Transverse colon (tissue), 3 donors: ENCODE results near the gene PRKCE.

Source experiments
- POLR2A ChIP-seq: fragments of 450-650 bp; IDR thresholded peaks from one replicate; pipeline ENCODE4 v1.6.1; 2016; ENCODE audit warnings: antibody characterized with exemption, mild to moderate bottlenecking, moderate library complexity
- TF ChIP-seq, protein P1 (sequence below), 5 experiments: fragments of 200-600 bp in 3 of 5; fragments of 450-650 bp in 2 of 5; sonication (generic) in 3 of 5; IDR thresholded peaks; 1 replicate in 2 of 5; 2 replicates in 3 of 5; pipeline ENCODE4 v1.5.1; 2016 to 2017; ENCODE audit warnings: antibody characterized with exemption in 5 of 5, inconsistent platforms in 3 of 5, mild to moderate bottlenecking in 2 of 5, moderate library complexity in 1 of 5

DNA sequence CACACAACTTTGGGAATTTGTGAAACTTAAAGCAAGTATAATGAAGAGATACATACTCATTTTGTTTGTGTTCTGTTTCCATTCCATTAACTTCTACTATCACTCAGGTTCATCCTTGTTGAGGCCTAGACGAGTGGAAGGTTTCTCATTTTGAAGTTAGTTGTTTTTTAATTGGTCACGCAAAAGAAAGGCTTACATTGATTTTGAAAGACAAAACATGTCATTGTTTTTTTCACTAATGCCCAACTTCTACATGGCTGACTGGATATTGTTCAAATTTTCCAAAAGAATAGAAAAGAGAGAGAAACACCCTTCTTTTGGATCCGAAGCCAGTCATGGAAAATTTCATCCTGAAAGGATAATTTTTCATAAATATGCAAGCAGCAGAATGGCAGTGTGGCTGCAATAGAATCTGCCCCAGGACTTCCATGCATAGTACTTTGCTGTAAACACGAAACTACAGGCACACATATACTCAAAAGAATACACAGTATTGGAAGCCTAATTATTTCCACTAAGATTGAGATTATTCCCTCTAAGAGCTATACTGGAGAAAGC, 27.4 kb downstream of the PRKCE start:
- TF ChIP-seq, protein P1, sequence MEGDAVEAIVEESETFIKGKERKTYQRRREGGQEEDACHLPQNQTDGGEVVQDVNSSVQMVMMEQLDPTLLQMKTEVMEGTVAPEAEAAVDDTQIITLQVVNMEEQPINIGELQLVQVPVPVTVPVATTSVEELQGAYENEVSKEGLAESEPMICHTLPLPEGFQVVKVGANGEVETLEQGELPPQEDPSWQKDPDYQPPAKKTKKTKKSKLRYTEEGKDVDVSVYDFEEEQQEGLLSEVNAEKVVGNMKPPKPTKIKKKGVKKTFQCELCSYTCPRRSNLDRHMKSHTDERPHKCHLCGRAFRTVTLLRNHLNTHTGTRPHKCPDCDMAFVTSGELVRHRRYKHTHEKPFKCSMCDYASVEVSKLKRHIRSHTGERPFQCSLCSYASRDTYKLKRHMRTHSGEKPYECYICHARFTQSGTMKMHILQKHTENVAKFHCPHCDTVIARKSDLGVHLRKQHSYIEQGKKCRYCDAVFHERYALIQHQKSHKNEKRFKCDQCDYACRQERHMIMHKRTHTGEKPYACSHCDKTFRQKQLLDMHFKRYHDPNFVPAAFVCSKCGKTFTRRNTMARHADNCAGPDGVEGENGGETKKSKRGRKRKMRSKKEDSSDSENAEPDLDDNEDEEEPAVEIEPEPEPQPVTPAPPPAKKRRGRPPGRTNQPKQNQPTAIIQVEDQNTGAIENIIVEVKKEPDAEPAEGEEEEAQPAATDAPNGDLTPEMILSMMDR (IDR thresholded peaks at IDR 0.05) = no peak
- TF ChIP-seq POLR2A = no peak
